ENCODE measurements around the gene MYO18A.

Gene MYO18A

GRCh38 chr17:29078183-29079045 is 101.8 kb downstream of the MYO18A start:
- DNase-seq (ENCODE audit: low read depth): no peak

DNA sequence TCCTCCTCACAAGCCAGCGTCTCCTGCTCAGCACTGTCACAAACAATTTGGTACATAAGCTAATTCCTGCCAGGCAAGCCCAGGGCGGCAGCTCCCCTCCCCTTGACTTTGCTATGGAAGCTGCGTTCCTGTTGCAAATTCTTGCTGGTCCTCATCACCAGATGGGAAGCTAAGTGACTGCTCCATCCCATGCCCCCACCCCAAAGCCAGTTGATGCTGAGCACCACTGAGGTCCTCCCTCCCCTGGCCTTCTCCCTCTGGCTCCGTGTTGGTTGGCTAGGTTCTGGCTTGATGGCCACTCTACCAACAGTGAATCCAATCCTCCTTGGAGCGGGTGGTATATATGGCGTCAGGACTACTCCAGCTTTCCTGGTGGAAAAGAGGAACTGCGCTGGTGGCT is 102.9 kb downstream of the MYO18A start:
- DNase-seq (ENCODE audit: low read depth): no peak

DNA sequence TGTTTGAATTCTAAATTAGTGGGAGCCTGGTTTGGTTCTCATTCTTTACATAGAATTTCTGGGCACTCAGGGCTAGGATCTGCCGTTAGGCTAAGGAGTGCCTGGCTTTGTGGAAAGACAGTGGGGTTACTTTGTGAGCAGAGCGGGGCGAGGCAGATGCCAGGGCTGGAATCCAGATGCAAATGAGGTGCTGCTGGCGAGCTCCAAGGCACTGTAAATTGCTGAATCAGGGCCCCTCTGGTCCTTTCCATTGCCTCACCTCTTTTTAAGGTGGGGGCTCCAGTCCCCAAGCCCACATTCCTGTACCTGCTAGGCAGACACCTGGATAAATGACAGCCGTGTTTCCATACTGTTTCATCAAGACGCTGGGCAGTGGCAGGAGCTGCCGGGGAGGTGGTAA is 103.5 kb downstream of the MYO18A start:
- no peak for DNase-seq (ENCODE audit: low read depth)

DNA sequence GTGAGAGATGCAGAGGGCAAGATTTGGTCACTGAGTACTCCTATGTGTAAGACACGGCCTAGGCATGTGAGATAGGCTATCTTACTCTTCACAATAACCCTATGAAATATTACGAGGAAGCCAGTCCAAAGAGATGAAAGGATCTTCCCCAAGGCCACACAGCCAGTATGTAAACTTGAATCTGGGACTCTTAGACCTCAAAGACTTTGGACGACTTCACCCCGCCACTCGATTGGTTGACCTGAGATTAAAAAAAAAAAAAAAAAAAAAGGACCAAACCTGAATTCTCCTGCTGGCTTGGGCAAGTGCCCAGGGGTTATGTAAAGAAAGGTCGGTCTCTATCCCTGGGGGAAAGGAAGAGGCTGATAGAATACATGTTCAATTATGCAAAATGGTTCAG is 104.1 kb downstream of the MYO18A start:
- no peak for DNase-seq (ENCODE audit: low read depth)

GRCh38 chr17:29074488-29074887 is 105.7 kb downstream of the MYO18A start:
- no peak for DNase-seq (ENCODE audit: low read depth)

- DNase-seq (ENCODE audit: low read depth): no peak
Observed at GRCh38 chr17:29073520-29073919, 106.7 kb downstream of the MYO18A start.

- DNase-seq (ENCODE audit: low read depth): no peak
Observed at GRCh38 chr17:29073045-29073444, 107.2 kb downstream of the MYO18A start.

- no peak for DNase-seq (ENCODE audit: low read depth)
Observed at GRCh38 chr17:29071303-29071702, 108.9 kb downstream of the MYO18A start.

- no peak for DNase-seq (ENCODE audit: low read depth)
Observed at GRCh38 chr17:29070781-29071180, 109.4 kb downstream of the MYO18A start.

- DNase-seq (ENCODE audit: low read depth): no peak
Observed at GRCh38 chr17:29070308-29070707, 109.9 kb downstream of the MYO18A start.

GRCh38 chr17:29069526-29070041 is 110.6 kb downstream of the MYO18A start:
- DNase-seq (ENCODE audit: low read depth): no peak

DNA sequence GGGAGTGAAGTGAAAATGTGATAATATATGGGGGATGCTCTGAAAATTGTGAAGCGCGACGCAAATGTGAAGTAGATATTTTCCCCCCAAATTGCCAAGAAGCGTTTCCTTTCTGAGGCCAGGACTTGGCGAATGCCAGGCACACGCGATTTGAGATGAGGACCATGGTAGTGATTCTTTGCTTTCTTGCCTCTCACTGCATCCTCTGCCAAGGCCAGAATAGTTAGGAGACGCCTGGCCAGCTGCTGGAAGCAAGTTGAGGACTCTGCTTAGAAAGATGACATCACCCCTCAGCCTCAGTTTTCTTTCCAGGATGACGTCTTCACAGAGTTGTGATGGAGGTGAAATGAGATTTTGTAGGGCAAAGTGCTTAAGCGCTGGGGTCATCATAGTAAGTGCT is 111.4 kb downstream of the MYO18A start:
- no peak for DNase-seq (ENCODE audit: low read depth)

DNA sequence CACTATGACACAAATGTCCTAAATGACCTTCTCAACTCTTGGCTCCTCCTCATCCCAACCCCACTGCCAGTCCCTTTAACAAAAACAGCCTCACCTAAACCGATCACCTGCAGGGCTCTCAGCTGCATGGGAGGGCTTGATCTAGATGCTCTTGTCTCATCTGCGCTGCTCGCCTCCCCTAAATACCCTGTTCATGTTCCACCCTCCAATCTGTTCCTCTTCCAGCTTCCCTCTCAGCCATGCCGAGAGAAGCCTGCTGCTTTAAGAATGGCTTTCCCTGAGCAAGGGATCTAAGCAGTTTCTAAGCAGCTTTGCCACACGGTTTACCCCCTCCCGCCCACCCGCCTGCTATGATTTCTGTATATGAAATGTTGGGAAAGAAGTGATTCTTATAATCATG is 113.6 kb downstream of the MYO18A start:
- no peak for DNase-seq (ENCODE audit: low read depth)

GRCh38 chr17:29066047-29066446 is 114.2 kb downstream of the MYO18A start:
- DNase-seq (ENCODE audit: low read depth): no peak

DNA sequence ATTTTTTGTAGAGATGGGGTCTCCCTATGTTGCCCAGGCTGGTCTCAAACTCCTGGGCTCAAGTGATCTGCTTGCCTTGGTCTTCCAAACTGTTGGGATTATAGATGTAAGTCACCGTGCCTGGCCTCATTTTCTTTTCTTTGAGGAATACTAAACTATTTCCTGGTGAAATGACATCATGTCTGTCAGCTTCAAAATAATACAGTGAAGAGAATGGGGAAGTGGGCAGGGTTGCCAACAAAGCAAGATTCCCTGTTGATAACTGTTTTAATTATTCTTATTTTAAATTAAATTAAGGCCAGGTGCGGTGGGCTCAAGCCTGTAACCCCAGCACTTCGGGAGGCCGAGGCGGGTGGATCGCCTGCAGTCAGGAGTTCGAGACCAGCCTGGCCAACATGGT is 116.2 kb downstream of the MYO18A start:
- DNase-seq (ENCODE audit: low read depth): no peak

DNA sequence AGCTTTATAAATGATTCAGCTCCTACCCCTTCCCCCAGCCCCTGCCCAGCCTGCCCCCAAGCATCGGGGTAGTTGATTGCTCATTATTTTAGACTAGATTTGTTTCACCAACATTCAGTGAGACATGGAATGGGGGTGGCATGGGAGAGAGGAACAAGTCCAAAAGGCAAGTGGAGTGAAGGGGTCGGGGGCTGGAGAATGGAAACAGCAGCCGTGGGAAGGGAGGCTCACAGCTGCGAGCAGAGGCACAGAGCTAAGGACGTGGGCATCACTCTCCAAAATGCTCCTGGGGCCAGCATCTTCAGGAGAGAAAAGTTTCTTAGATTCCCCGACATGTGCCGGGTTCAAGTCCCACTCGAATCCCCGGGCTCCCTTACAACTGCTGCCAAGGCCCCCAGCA is 118.0 kb downstream of the MYO18A start:
- DNase-seq (ENCODE audit: low read depth): no peak

- no peak for DNase-seq (ENCODE audit: low read depth)
Observed at GRCh38 chr17:29061036-29061435, 119.2 kb downstream of the MYO18A start.

GRCh38 chr17:29060475-29060874 is 119.7 kb downstream of the MYO18A start:
- no peak for DNase-seq (ENCODE audit: low read depth)

GRCh38 chr17:29059281-29059680 is 120.9 kb downstream of the MYO18A start:
- no peak for DNase-seq (ENCODE audit: low read depth)

DNA sequence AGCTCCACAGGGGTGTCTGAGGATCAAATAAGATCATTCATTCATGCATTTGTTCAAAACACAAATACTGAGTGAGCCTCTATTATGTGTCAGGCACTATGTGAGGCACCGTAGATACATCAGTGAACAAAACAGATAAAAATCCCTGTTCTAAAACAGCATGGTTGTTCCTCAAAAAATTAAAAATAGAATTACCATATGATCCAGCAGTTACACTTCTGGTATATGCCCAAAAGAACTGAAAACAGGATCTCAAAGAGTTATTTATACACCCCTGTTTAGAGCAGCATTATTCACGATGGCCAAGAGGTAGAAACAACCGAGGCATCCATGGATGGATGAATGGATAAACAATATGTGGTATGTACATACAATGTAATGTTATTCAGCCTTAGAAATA is 121.8 kb downstream of the MYO18A start:
- no peak for DNase-seq (ENCODE audit: low read depth)

GRCh38 chr17:29057361-29057760 is 122.8 kb downstream of the MYO18A start:
- DNase-seq (ENCODE audit: low read depth): no peak

- DNase-seq (ENCODE audit: low read depth): no peak
Observed at GRCh38 chr17:29054835-29055234, 125.4 kb downstream of the MYO18A start.

DNA sequence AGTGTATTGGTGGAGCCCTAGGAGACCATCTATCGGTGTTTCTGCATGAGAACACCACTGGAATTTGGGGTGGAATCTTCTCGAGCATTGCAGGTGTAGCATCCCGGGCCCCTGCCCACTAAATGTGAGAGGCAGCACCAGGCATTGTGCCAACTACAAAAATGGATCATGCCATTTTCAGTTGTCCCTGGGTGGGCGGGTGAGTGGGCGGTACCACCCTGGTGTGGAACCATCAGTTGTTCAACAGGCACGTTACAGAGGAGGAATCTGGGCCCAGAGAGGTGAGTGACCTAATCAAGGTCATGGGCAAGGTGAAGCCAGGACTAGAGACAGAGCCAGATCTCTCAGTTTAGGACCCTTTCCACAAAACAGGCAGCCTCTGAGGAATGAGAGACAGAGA is 128.5 kb downstream of the MYO18A start:
- no peak for DNase-seq (ENCODE audit: low read depth)

GRCh38 chr17:29051194-29051593 is 129.0 kb downstream of the MYO18A start:
- no peak for DNase-seq (ENCODE audit: low read depth)

All from stimulated activated CD4-positive, alpha-beta T cell treated with anti-CD3 and anti-CD28 coated beads, Interleukin-2, amount 100 ng/mL, for 4 hours (primary cell).